ENCODE measurements around the gene TENM3. TPM values are rescaled to one million over a fixed set of nuclear protein-coding genes. Genes with fewer than 3 reads are reported as not detected.
"Not testable (repeated sequence)": the region's sequence is repeated elsewhere in the genome, so short reads cannot be mapped to it uniquely, and the experiment has no call there.

The TENM3 gene
- total RNA-seq, 1 experiment from 2014 or later, result 34.8 TPM

DNA sequence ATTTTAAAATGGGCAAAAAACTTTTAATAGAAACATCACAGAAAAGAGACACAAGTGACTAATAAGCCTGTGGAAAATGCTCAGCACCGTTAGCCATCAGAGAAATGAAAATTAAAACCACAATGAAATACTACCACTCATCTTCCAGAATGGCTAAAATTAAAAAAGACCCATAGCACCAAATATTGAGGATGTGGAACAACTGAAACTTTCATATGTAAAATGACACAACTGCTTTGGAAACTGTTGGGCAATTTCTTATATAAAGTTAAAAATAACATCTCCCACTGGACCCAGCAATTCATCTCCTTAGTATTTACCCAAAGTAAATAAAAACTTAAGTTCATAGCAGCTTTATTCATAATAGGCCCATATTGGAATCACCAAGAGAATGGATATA is 94.2 kb downstream of the TENM3 start:
- peak; percentile 59 for DNase-seq (ENCODE audit: low read depth)

DNA sequence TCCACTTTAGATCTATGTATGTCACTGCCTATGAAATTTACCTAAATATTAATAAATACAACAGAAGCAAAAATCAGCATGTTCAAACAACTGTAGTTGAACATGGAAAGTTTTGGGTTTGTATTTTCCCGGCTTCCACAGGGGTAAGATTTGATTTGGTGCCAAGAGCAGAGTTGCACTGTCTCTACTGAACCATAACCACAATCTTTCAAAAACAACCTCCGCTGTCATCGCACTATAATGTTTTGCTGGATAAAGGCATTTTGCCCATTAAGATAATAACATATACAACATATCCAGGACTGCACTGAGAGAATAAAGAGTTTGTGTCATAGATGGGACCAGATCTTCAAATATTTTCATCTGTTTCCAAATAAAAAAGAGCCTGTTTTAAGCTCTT is 94.9 kb downstream of the TENM3 start:
- DNase-seq (ENCODE audit: low read depth), result peak; percentile 24

- peak; percentile 29 for DNase-seq (ENCODE audit: low read depth)
Observed at GRCh38 chr4:182338746-182339145, 95.5 kb downstream of the TENM3 start.

DNA sequence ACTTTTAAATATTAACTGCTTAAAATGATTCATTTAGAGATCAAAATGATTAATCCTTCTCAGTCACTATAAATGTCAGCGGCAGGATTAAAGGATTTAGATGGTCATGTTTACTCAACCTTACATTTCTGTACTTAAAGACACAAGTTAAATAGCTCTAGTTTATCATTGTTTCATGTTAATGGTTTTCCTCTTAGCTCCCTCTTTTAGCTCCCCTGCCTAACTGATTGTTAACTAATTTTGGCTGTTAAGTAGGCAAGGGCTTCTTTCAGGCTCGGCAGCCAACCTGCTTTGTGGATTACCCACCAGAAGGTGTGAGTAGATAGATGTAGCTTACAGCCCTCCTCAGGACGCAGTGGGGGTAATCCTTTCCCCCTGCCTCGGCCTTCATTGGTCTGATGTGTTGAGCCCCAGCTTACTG is 96.0 kb downstream of the TENM3 start:
- DNase-seq (ENCODE audit: low read depth), result peak; percentile 38

DNA sequence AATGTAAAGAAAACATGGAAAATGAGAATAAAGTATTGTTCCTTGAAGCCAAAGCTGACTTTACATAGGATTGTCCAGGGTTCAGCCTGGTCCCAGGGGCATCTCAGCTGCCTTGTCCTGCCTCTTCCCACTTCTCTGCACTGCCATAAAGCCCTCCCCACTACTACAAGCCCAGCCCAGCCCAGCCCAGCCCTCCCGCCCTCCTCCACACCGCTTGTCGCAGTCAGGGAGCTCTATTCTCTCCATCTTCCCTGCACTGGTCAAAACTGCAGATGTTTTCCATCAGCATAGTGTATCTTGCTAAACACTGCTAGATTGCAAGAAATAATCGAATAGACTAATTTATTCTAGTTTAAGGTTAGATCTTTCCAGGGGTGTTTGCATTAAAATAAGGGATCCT is 100.3 kb downstream of the TENM3 start:
- DNase-seq (ENCODE audit: low read depth), result no peak

- no peak for DNase-seq (ENCODE audit: low read depth)
Observed at GRCh38 chr4:182344968-182345367, 101.8 kb downstream of the TENM3 start.

DNA sequence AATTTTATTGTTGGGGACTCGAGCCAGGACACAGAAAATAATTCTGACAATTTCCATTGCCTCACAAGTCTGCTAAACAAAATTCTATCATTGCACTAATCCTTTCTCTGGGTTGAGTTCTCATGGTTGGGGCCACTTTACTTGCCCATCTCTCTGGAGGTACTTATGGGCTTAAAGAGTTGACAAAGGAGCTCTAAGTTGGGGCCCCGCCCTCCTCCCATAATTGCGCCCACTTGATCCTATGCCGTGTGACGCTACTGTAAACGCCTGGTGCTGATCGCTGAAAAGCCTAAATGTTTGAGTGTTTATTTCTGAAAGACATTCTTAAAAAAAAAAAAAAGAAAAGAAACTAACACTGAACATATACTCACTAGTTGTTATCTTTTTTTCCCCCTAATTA is 103.0 kb downstream of the TENM3 start:
- no peak for DNase-seq (ENCODE audit: low read depth)

DNA sequence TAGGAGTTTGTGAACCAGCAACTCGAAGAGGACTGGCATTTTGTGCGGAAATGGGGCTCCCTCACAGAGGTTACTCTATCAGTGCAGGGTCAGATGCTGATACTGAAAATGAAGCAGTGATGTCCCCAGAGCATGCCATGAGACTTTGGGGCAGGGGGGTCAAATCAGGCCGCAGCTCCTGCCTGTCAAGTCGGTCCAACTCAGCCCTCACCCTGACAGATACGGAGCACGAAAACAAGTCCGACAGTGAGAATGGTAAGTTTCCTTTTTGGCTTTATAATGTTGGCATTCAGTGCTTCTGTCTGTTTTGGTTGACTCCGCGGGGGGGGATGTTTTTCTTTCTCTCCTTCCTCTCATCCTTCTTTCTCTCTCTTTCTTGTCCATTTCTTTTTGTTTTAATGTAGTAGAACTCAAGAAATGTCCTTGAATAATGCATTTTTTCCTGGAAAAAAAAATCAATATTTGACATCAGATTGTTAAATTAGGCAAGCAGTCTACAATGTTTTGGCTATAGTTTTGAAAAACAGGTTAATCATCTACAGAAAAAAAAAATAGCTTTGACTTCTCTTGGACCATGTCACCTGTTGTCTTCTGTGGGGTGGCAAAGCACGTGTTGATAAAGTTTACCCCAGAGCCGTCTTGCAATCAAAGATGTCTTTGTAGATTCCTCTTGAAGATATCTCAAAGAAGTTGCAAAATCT is 103.6 kb downstream of the TENM3 start:
- DNase-seq (ENCODE audit: low read depth), result no peak

GRCh38 chr4:182348779-182349326 is 105.7 kb downstream of the TENM3 start:
- no peak for DNase-seq (ENCODE audit: low read depth)

DNA sequence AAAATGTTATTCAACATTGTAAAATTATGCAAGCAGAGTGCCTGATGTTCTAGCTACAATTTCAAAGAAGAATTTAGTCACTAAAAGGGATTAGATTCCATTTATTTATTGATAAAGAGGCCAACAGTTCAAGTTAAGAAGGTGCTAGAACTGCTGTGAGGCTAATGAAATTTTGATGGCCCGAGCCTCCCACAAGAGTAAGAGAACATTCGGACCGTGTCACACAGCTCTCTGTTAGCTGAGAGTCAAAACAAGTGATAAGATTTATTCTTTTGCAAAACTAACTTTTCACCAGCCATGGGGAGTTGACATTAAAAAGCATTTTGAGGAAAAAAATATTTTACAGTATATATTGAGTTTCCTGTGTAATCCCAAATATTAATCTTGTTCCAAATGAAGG is 106.8 kb downstream of the TENM3 start:
- DNase-seq (ENCODE audit: low read depth), result no peak

GRCh38 chr4:182351485-182351884 is 108.3 kb downstream of the TENM3 start:
- no peak for DNase-seq (ENCODE audit: low read depth)

GRCh38 chr4:182354106-182354505 is 110.9 kb downstream of the TENM3 start:
- DNase-seq (ENCODE audit: low read depth), result no peak

DNA sequence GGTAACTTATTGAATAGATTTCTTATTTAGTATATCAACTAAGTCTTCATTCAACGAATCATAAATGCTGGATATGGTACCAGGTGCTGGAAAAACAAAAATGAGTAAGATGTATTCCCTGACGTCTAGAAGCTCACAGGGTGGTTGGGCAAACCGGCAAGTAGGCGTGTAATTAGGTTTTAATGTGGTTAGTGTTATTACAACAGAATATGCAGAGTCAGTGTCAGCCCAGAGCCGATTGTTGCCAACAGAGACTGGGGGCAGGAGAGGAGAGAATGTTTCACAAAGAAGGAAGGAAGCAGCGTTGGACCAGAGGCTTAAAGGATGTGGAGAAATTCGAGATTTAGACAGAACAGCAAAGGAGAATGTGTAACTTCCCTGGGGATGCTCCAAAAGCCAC is 111.7 kb downstream of the TENM3 start:
- DNase-seq (ENCODE audit: low read depth), result peak; percentile 73

DNA sequence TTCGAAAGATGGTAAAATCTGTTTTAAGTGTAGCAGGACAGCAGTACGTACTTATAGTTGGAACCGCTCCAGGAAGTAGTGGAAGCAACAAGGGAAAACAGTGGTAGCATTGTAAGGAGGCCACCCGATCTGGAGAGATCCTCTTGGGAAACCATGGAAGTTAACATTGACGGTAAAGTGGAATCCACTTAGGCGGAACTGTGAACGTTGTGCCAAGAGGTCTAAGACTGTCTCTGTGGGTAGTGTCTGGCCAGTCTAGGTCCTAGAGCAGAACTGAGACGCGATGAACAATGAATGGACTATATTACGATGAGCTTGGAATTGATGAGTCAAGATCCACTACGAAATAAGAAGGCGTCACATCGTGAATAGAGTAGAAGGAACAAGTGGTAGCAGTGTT is 124.0 kb downstream of the TENM3 start:
- DNase-seq (ENCODE audit: low read depth), result no peak

DNA sequence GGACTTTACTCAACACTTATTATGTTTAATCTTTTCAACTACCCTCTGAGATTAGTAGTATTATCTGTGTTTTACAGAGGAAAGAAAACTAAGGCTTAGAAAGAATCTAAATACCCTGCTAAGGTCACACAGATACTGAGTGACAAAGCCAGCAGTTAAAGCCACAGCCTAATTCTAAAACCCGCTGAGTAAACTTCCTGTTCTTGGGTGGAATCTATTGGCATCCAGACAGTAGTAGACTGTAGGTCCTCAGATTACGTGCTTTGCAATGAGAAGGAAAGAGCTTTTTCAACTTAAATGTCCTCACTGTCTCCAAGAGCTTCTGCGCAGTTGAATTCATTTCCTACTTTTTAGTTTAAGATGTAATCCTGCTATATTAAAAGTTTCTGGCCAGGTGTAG is 126.0 kb downstream of the TENM3 start:
- peak; percentile 83 for DNase-seq (ENCODE audit: low read depth)

- no peak for DNase-seq (ENCODE audit: low read depth)
Observed at GRCh38 chr4:182370491-182370890, 127.3 kb downstream of the TENM3 start.

DNA sequence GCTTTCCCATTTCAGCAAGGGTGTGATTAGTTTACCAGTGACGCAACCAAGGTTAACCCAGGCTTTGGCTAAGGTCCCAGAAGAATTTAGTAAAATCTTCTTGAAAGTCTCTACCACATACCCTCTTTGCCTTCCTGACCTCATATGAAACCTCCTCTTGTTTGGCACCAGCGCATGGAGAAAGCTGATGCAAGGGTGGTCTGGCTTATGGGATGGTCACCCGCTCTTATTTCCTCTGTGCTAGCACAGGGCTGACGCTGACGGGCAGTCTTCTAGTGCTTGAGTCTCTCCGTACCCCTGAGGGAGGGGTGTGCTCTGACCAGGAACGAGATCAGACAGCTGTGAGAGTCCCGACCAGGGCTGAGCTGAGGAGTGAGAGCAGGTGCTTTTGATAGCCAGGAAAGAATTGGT is 137.6 kb downstream of the TENM3 start:
- peak; percentile 30 for DNase-seq (ENCODE audit: low read depth)

DNA sequence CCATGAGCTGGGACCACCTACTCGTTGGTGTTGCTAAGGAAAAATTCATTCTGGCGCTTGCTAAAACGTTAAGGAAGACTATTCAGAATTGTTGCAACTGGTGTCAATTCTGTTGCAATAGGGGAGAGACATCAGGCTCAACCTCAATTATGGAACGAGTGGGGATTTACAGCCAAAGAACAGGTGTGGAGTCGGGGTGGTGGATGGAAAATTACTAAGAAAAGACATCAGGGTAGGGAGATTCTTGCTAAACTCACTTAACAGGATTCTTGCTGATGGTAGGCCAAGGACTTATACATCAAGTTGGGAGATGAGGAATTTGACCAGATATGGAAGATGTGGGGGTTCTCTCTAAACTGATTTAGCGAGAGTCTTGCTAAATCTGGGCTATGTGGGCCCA is 139.7 kb downstream of the TENM3 start:
- no peak for DNase-seq (ENCODE audit: low read depth)

GRCh38 chr4:182384631-182385091 is 141.5 kb downstream of the TENM3 start:
- DNase-seq (ENCODE audit: low read depth), result no peak

DNA sequence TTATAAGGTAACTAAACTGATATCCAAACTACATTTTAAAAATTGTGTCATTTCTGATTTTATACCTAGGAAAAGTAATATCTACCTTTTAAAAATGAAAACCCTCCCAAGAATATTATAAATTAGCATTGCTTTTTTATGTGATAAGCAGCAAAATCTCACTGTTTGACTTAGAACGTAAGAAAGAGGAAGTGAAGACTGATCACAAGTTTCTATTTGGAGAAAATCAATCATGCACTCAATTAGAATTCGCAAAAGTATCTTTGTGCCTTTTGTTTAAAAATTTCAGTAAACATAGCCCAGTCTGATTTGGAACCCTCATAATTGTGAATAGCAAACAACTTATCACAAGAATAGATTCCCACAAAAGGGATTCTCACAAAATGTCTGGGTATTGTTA is 142.7 kb downstream of the TENM3 start:
- no peak for DNase-seq (ENCODE audit: low read depth)

GRCh38 chr4:182386576-182386975 is 143.4 kb downstream of the TENM3 start:
- DNase-seq (ENCODE audit: low read depth), result not testable (repeated sequence)

- no peak for DNase-seq (ENCODE audit: low read depth)
Observed at GRCh38 chr4:182391111-182391684, 148.0 kb downstream of the TENM3 start.

DNA sequence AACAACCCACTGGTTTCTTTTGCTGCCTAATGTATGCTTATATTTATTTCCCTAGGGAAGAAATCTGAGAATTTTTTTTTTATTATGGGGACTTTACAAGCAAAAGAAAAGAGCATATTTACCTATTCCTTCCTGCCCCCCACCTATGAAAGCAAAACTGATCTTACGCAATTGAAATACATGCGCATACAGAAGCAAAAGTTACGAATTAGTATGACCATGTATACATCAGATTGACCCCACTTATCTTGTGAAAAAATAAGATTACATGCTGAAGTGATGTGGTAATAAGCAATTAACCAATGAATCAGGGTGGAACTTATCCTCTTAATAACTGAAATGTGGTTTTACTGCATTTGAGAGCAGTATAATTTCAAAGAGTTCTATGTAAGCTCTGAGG is 151.0 kb downstream of the TENM3 start:
- DNase-seq (ENCODE audit: low read depth), result no peak
